H1 (cell line): Measurements from ENCODE around the gene PRSS21. TPM values are rescaled to one million over a fixed set of nuclear protein-coding genes. Genes with fewer than 3 reads are reported as not detected.

ENCODE experiments used
- CTCF ChIA-PET: fragments of 300-600 bp; sonication (Branson Sonifier 250); formaldehyde crosslinking; loops from one replicate; lab custom pipeline; 2021; ENCODE audit not compliant: partially characterized antibody; lab: Charles Lee
- POLR2A ChIA-PET: fragments of 300-600 bp; sonication (Branson Sonifier 250); formaldehyde crosslinking; loops from one replicate; lab custom pipeline; 2021; ENCODE audit warnings: inconsistent platforms; ENCODE audit not compliant: partially characterized antibody; lab: Charles Lee
- DNase-seq, 2 experiments: peaks; one replicate each; pipeline versions ENCODE4 v3.0.0 to v3.0.0-alpha.2; 2010 to 2022; ENCODE audit warnings: low spot score in 2 of 2, low read depth in 1 of 2, mixed read lengths in 1 of 2
- FAIRE-seq: peaks from 2 replicates; lab custom pipeline; 2011; peaks lifted over from hg19 to GRCh38; lab: Jason Lieb, UNC
- H2AFZ ChIP-seq: 2 replicates; pipeline ENCODE4 v1.8.1; 2012; ENCODE audit warnings: low read length, inconsistent platforms
- H2AK5ac ChIP-seq: 2 replicates; pipeline ENCODE4 v1.6.1; 2013; ENCODE audit warnings: low read depth, low read length
- H2BK120ac ChIP-seq: replicated peaks from 2 replicates; pipeline ENCODE3; 2013; ENCODE audit warnings: low read depth, low read length, inconsistent platforms
- H2BK12ac ChIP-seq: 2 replicates; pipeline ENCODE4 v1.6.1; 2013; ENCODE audit warnings: low read depth, low read length
- H2BK15ac ChIP-seq: 2 replicates; pipeline ENCODE4 v1.6.1; 2013; ENCODE audit warnings: low read length
- H2BK20ac ChIP-seq: 2 replicates; pipeline ENCODE4 v1.6.1; 2013; ENCODE audit warnings: low read length
- H2BK5ac ChIP-seq: 2 replicates; pipeline ENCODE4 v1.6.1; 2013; ENCODE audit warnings: low read depth, low read length
- H3K14ac ChIP-seq: 2 replicates; pipeline ENCODE4 v1.6.1; 2013; ENCODE audit warnings: inconsistent platforms; ENCODE audit not compliant: insufficient read length
- H3K18ac ChIP-seq: 2 replicates; pipeline ENCODE4 v1.6.1; 2013; ENCODE audit warnings: low read length; ENCODE audit errors: extremely low read depth
- H3K23ac ChIP-seq: 2 replicates; pipeline ENCODE4 v1.6.1; 2013; ENCODE audit warnings: inconsistent platforms; ENCODE audit not compliant: insufficient read length
- H3K23me2 ChIP-seq: 2 replicates; pipeline ENCODE4 v1.6.1; 2013; ENCODE audit warnings: low read depth, low read length
- H3K27ac ChIP-seq: 2 replicates; pipeline ENCODE4 v1.6.1; 2011; ENCODE audit warnings: low read depth, low read length, inconsistent platforms
- H3K27me3 ChIP-seq, 4 experiments: replicated peaks in 1 of 4; 1 replicate in 1 of 4; 2 replicates in 3 of 4; pipeline versions ENCODE4 v1.6.1 to v1.8.1; 2011 to 2013; ENCODE audit warnings: low read length in 3 of 4, mild to moderate bottlenecking in 3 of 4, inconsistent platforms in 2 of 4, mixed read lengths in 2 of 4, moderate library complexity in 1 of 4; ENCODE audit not compliant: control insufficient read depth in 3 of 4, insufficient read depth in 3 of 4; ENCODE audit errors: extremely low read depth in 1 of 4
- H3K36me3 ChIP-seq, 4 experiments: 2 replicates each; pipeline versions ENCODE4 v1.6.1 to v1.8.1; 2011 to 2013; ENCODE audit warnings: mild to moderate bottlenecking in 4 of 4, low read length in 3 of 4, moderate library complexity in 2 of 4, control low read depth in 1 of 4, inconsistent platforms in 1 of 4; ENCODE audit not compliant: insufficient read depth in 4 of 4, control insufficient read depth in 2 of 4
- H3K4ac ChIP-seq: replicated peaks from 2 replicates; pipeline ENCODE3; 2013; ENCODE audit warnings: low read length, low read depth, mixed read lengths, inconsistent platforms; ENCODE audit not compliant: insufficient read length
- H3K4me1 ChIP-seq, 4 experiments: replicated peaks in 1 of 4; 1 replicate in 1 of 4; 2 replicates in 3 of 4; pipeline versions ENCODE4 v1.6.1 to v1.8.1; 2011 to 2013; ENCODE audit warnings: low read length in 3 of 4, inconsistent platforms in 2 of 4, mixed read lengths in 1 of 4; ENCODE audit not compliant: insufficient read depth in 4 of 4, control insufficient read depth in 3 of 4
- H3K4me2 ChIP-seq, 2 experiments: 2 replicates each; pipeline versions ENCODE4 v1.6.1 to v1.8.1; 2011 to 2013; ENCODE audit warnings: low read depth in 2 of 2, low read length in 2 of 2, control low read depth in 1 of 2, inconsistent platforms in 1 of 2, mild to moderate bottlenecking in 1 of 2; ENCODE audit not compliant: insufficient read depth in 1 of 2
- H3K4me3 ChIP-seq, 4 experiments: fragments of 200-600, 300-600 bp in 1 of 4; sonication (generic), shearing (Covaris generic), sonication (Bioruptor Twin) in 1 of 4; 2 replicates each; pipeline versions ENCODE4 v1.5.1 to v1.8.1; 2011 to 2016; ENCODE audit warnings: low read length in 4 of 4, low read depth in 3 of 4, control low read depth in 2 of 4, inconsistent platforms in 2 of 4, mild to moderate bottlenecking in 2 of 4, mixed read lengths in 1 of 4, moderate library complexity in 1 of 4; ENCODE audit not compliant: insufficient read depth in 2 of 4; ENCODE audit errors: extremely low read depth in 1 of 4
- H3K56ac ChIP-seq: replicated peaks from 2 replicates; pipeline ENCODE3; 2013; ENCODE audit warnings: low read depth, mild to moderate bottlenecking, mixed read lengths, low read length, inconsistent platforms; ENCODE audit not compliant: insufficient read length
- H3K79me1 ChIP-seq: 2 replicates; pipeline ENCODE4 v1.6.1; 2013; ENCODE audit warnings: low read depth, low read length, control low read depth
- H3K79me2 ChIP-seq, 2 experiments: 2 replicates each; pipeline versions ENCODE4 v1.6.1 to v1.8.1; 2012 to 2013; ENCODE audit warnings: low read length in 2 of 2, mild to moderate bottlenecking in 2 of 2, inconsistent platforms in 1 of 2; ENCODE audit not compliant: insufficient read depth in 2 of 2, control insufficient read depth in 1 of 2
- H3K9ac ChIP-seq, 4 experiments: replicated peaks in 1 of 4; 1 replicate in 1 of 4; 2 replicates in 3 of 4; pipeline versions ENCODE4 v1.6.1 to v1.8.1; 2011 to 2013; ENCODE audit warnings: low read depth in 3 of 4, low read length in 3 of 4, control low read depth in 2 of 4, mild to moderate bottlenecking in 2 of 4, moderate library complexity in 2 of 4, inconsistent platforms in 1 of 4; ENCODE audit errors: extremely low read depth in 1 of 4
- H3K9me3 ChIP-seq, 2 experiments: 2 replicates each; pipeline versions ENCODE4 v1.6.1 to v1.8.1; 2012 to 2013; ENCODE audit warnings: mild to moderate bottlenecking in 2 of 2, moderate library complexity in 2 of 2, control low read depth in 1 of 2, inconsistent platforms in 1 of 2, low read depth in 1 of 2, low read length in 1 of 2, mixed read lengths in 1 of 2; ENCODE audit not compliant: insufficient read depth in 2 of 2
- H4K20me1 ChIP-seq, 2 experiments: replicated peaks in 1 of 2; 2 replicates each; pipeline versions ENCODE3 to v1.8.1; 2011 to 2013; ENCODE audit warnings: inconsistent platforms in 2 of 2, low read length in 2 of 2, mild to moderate bottlenecking in 1 of 2; ENCODE audit not compliant: insufficient read depth in 2 of 2, control insufficient read depth in 1 of 2
- H4K5ac ChIP-seq: 2 replicates; pipeline ENCODE4 v1.6.1; 2013; ENCODE audit warnings: low read length, low read depth, mixed read lengths, inconsistent platforms; ENCODE audit not compliant: insufficient read length
- H4K8ac ChIP-seq: 2 replicates; pipeline ENCODE4 v1.8.0; 2013; ENCODE audit warnings: mild to moderate bottlenecking, moderate library complexity, low read length, inconsistent platforms; ENCODE audit not compliant: insufficient read depth; ENCODE audit errors: extremely low read depth
- H4K91ac ChIP-seq: replicated peaks from 2 replicates; pipeline ENCODE3; 2013; ENCODE audit warnings: low read length, mixed read lengths, inconsistent platforms; ENCODE audit not compliant: insufficient read length
- ASH2L ChIP-seq: fragments of 200-600, 300-600 bp; sonication (generic); IDR thresholded peaks from one replicate; pipeline ENCODE4 v1.7.1; 2017; ENCODE audit warnings: low read length
- BCL11A ChIP-seq, 2 experiments: IDR thresholded peaks; one replicate each; pipeline ENCODE4 v1.6.1; 2011; ENCODE audit warnings: low read depth in 2 of 2, low read length in 2 of 2, mild to moderate bottlenecking in 2 of 2
- CBX8 ChIP-seq: fragments of 300-800, 300-1000 bp; sonication (generic); IDR thresholded peaks from 2 replicates; pipeline ENCODE4 v1.7.1; 2016; ENCODE audit warnings: low read depth, low read length, borderline replicate concordance
- CREB1 ChIP-seq: IDR thresholded peaks from 2 replicates; pipeline ENCODE4 v1.6.1; 2012; ENCODE audit warnings: inconsistent platforms
- HDAC6 ChIP-seq: IDR thresholded peaks from one replicate; pipeline ENCODE4 v1.7.1; 2012; ENCODE audit warnings: low read depth, mild to moderate bottlenecking, inconsistent platforms, low read length, moderate library complexity
- JUND ChIP-seq: IDR thresholded peaks from 2 replicates; pipeline ENCODE4 v1.6.1; 2011; ENCODE audit warnings: mild to moderate bottlenecking, improper control_type of control experiment, low read length
- KDM1A ChIP-seq: fragments of 200-600, 300-600 bp; sonication (generic); IDR thresholded peaks from 2 replicates; pipeline ENCODE4 v1.7.1; 2016; ENCODE audit warnings: mild to moderate bottlenecking, low read length, borderline replicate concordance
- KDM5A ChIP-seq: fragments of 200-600 bp; IDR thresholded peaks from 2 replicates; pipeline ENCODE4 v1.7.1; 2012; ENCODE audit warnings: mild to moderate bottlenecking, low read length, inconsistent platforms, mixed read lengths
- NRF1 ChIP-seq: IDR thresholded peaks from 2 replicates; pipeline ENCODE4 v1.6.1; 2011; ENCODE audit warnings: mild to moderate bottlenecking, low read depth, low read length, improper control_type of control experiment
- RNF2 ChIP-seq: fragments of 200-900, 300-1000 bp; sonication (generic); IDR thresholded peaks from 2 replicates; pipeline ENCODE4 v1.7.1; 2016; ENCODE audit warnings: borderline replicate concordance, low read depth, mild to moderate bottlenecking, antibody characterized with exemption, low read length; ENCODE audit not compliant: poor library complexity, severe bottlenecking; ENCODE audit errors: missing control alignments
- SRF ChIP-seq: IDR thresholded peaks from 2 replicates; pipeline ENCODE4 v1.6.1; 2011; ENCODE audit warnings: mild to moderate bottlenecking, low read depth, low read length, moderate library complexity
- YY1 ChIP-seq: IDR thresholded peaks from 2 replicates; pipeline ENCODE4 v1.6.1; 2011; ENCODE audit warnings: low read depth, mild to moderate bottlenecking, low read length
- WGBS, 2 experiments: shearing (Covaris generic) in 1 of 2; methylation state at CpG; one replicate each; pipeline versions ENCODE4 v1.1.6 to v1.1.7; 2013 to 2015; ENCODE audit warnings: low lambda C conversion rate in 2 of 2, mixed read lengths in 2 of 2, inconsistent platforms in 1 of 2, low coverage in 1 of 2, missing lambda C conversion rate in 1 of 2; ENCODE audit not compliant: insufficient replicate concordance in 2 of 2, insufficient coverage in 1 of 2, insufficient read length in 1 of 2; ENCODE audit errors: extremely low coverage in 1 of 2, missing lambda C conversion rate in 1 of 2; 5-methylcytosine and 5-hydroxymethylcytosine counted together
- polyA plus RNA-seq, 7 experiments: library from polyadenylated mRNA; depleted of rRNA in 3 of 7; stranded (reverse) in 5 of 7; unstranded in 2 of 7; fragments of >200 nt in 5 of 7; fragments of 200-250 nt in 2 of 7; gene quantifications; 1 replicate in 5 of 7; 2 replicates in 1 of 7; 4 replicates in 1 of 7; pipeline versions ENCODE4 v1.2.1 to v1.2.3, GENCODE V29; 2011 to 2013; ENCODE audit warnings: missing spikeins in 2 of 7, mixed read lengths in 2 of 7
- total RNA-seq: library from RNA; stranded (reverse); fragmentation: NEBNext Ultra II Directional; extraction: Animal tissue kit (Norgen Biotek cat#: 25700); gene quantifications from 2 replicates; pipeline ENCODE4 v1.2.1, GENCODE V29; 2021

Gene PRSS21
- total and polyA plus RNA-seq, 2 of the 8 experiments (the other 6 are each of a cell fraction or from before 2014, with no cell fraction given) = 0.76 to 1.0 TPM

GRCh38 chr16:2813771-2814221 lies 3.2 kb upstream of the PRSS21 start:
- ChIA-PET POLR2A (no interaction called here), CTCF (interaction anchor here (0.5 to 1.2 kb wide), 3 partner anchors 10 to 14 kb away, joined by 3 to 4 read pairs (median 3); no protein-coding TSS in a partner anchor)
- no peak overlapping the region for H4K91ac ChIP-seq
- H3K4me1 ChIP-seq = peaks cover 0 to 11% (median 1%) of the 10 kb centered on the region in 4 experiments; a peak in 2 of 7 replicates
- H3K36me3 ChIP-seq = no peaks in the 10 kb centered on the region
- 0 out of 7 replicates have a peak, but pooled peaks cover 0 to 2% (median 0%) of the 10 kb centered on the region in 4 experiments for H3K27me3 ChIP-seq
- no peak overlapping the region for H3K56ac ChIP-seq
- no peak overlapping the region for H4K5ac ChIP-seq
- H3K79me1 ChIP-seq = no peaks in the 10 kb centered on the region
- TF ChIP-seq BCL11A (IDR thresholded peaks at IDR 0.05; ENCODE audit: low read depth in 2 of 2, low read length in 2 of 2) (no peak), HDAC6 (no peak), JUND (no peak), SRF (no peak), ASH2L (no peak), RNF2 (no peak), YY1 (no peak), NRF1 (no peak), KDM1A (no peak), CREB1 (no peak), KDM5A (no peak), CBX8 (no peak)
- 87% methylated on average over 7 of the region's 7 CpGs; no CpG with 5 or more reads in 1 of the 2 experiments for WGBS, 2 experiments
- H2AFZ ChIP-seq = no peak overlapping the region
- H2BK12ac ChIP-seq = no peak overlapping the region
- DNase-seq (no peak), FAIRE-seq (no peak)
- H3K4me3 ChIP-seq = no peak overlapping the region
- no peak overlapping the region for H3K9ac ChIP-seq
- no peak overlapping the region for H2BK5ac ChIP-seq
- H2BK20ac ChIP-seq = 0 out of 2 replicates have a peak overlapping the region, but pooled peaks have one; percentile 18
- H3K9me3 ChIP-seq = no peaks in the 10 kb centered on the region
- no peak overlapping the region for H3K27ac ChIP-seq
- H3K23me2 ChIP-seq = no peaks in the 10 kb centered on the region
- no peak overlapping the region for H3K4ac ChIP-seq
- no peak overlapping the region for H4K8ac ChIP-seq
- H3K18ac ChIP-seq = no peak overlapping the region
- no peak overlapping the region for H2AK5ac ChIP-seq
- H2BK120ac ChIP-seq = no peak overlapping the region
- no peak overlapping the region for H3K14ac ChIP-seq
- H2BK15ac ChIP-seq = no peak overlapping the region
- no peaks in the 10 kb centered on the region for H3K79me2 ChIP-seq
- H3K23ac ChIP-seq = no peak overlapping the region
- no peak overlapping the region for H3K4me2 ChIP-seq
- no peaks in the 10 kb centered on the region for H4K20me1 ChIP-seq
